Trophoblast cell (in vitro differentiated cells and primary cell): ENCODE results near the gene HIGD2B.
"Not testable (repeated sequence)": the region's sequence is repeated elsewhere in the genome, so short reads cannot be mapped to it uniquely, and the experiment has no call there.

Source experiments
- DNase-seq, 2 donors: peaks; one replicate each; pipeline ENCODE4 v3.0.0-alpha.2; 2016
- H2AFZ ChIP-seq: 2 replicates; pipeline ENCODE4 v1.6.1; 2013; ENCODE audit warnings: low read length, moderate library complexity, mild to moderate bottlenecking; ENCODE audit not compliant: insufficient read depth, poor library complexity
- H2AK5ac ChIP-seq: 2 replicates; pipeline ENCODE4 v1.6.1; 2013; ENCODE audit warnings: mild to moderate bottlenecking, low read length
- H2BK120ac ChIP-seq: 2 replicates; pipeline ENCODE4 v1.6.1; 2013; ENCODE audit warnings: low read length, mild to moderate bottlenecking, moderate library complexity; ENCODE audit not compliant: insufficient read depth, poor library complexity
- H2BK12ac ChIP-seq: 2 replicates; pipeline ENCODE4 v1.6.1; 2013; ENCODE audit warnings: mild to moderate bottlenecking, low read length, moderate library complexity
- H2BK5ac ChIP-seq: 2 replicates; pipeline ENCODE4 v1.6.1; 2013; ENCODE audit warnings: low read length, low read depth, moderate library complexity, mild to moderate bottlenecking; ENCODE audit not compliant: poor library complexity
- H3K14ac ChIP-seq: 2 replicates; pipeline ENCODE4 v1.6.1; 2013; ENCODE audit warnings: mild to moderate bottlenecking, low read length
- H3K18ac ChIP-seq: 2 replicates; pipeline ENCODE4 v1.6.1; 2013; ENCODE audit warnings: mild to moderate bottlenecking, low read length
- H3K23ac ChIP-seq: 2 replicates; pipeline ENCODE4 v1.6.1; 2013; ENCODE audit warnings: low read length
- H3K27ac ChIP-seq: 2 replicates; pipeline ENCODE4 v1.5.1; 2013; ENCODE audit warnings: low read depth, mild to moderate bottlenecking, inconsistent platforms, low read length, moderate library complexity
- H3K27me3 ChIP-seq: 2 replicates; pipeline ENCODE4 v1.6.1; 2013; ENCODE audit warnings: inconsistent platforms, mild to moderate bottlenecking, low read length, moderate library complexity; ENCODE audit not compliant: insufficient read depth
- H3K36me3 ChIP-seq, 2 experiments: 1 replicate in 1 of 2; 2 replicates in 1 of 2; pipeline ENCODE4 v1.6.1; 2013; ENCODE audit warnings: low read length in 2 of 2, mild to moderate bottlenecking in 2 of 2, moderate library complexity in 1 of 2; ENCODE audit not compliant: insufficient read depth in 2 of 2, control insufficient read depth in 1 of 2
- H3K4ac ChIP-seq: 2 replicates; pipeline ENCODE4 v1.6.1; 2013; ENCODE audit warnings: low read depth, mild to moderate bottlenecking, low read length, moderate library complexity
- H3K4me1 ChIP-seq, 2 experiments: 1 replicate in 1 of 2; 2 replicates in 1 of 2; pipeline ENCODE4 v1.6.1; 2013; ENCODE audit warnings: low read length in 2 of 2, mild to moderate bottlenecking in 2 of 2, moderate library complexity in 1 of 2; ENCODE audit not compliant: insufficient read depth in 2 of 2, control insufficient read depth in 1 of 2
- H3K4me2 ChIP-seq: 2 replicates; pipeline ENCODE4 v1.6.1; 2013; ENCODE audit warnings: inconsistent platforms, mild to moderate bottlenecking, low read length, moderate library complexity
- H3K4me3 ChIP-seq: 2 replicates; pipeline ENCODE4 v1.5.1; 2013; ENCODE audit warnings: mild to moderate bottlenecking, low read depth, low read length, inconsistent platforms
- H3K79me1 ChIP-seq: one replicate; pipeline ENCODE4 v1.6.1; 2013; ENCODE audit warnings: low read length
- H3K79me2 ChIP-seq: 2 replicates; pipeline ENCODE4 v1.6.1; 2013; ENCODE audit warnings: low read length, mild to moderate bottlenecking; ENCODE audit not compliant: control insufficient read depth, insufficient read depth, poor library complexity
- H3K9ac ChIP-seq: 2 replicates; pipeline ENCODE4 v1.6.1; 2013; ENCODE audit warnings: mild to moderate bottlenecking, low read length
- H3K9me3 ChIP-seq: 2 replicates; pipeline ENCODE4 v1.6.1; 2013; ENCODE audit warnings: low read depth, mild to moderate bottlenecking, control low read depth, inconsistent platforms, low read length; ENCODE audit not compliant: insufficient read depth
- H4K12ac ChIP-seq: 2 replicates; pipeline ENCODE4 v1.6.1; 2013; ENCODE audit warnings: low read depth, mild to moderate bottlenecking, low read length, moderate library complexity
- H4K8ac ChIP-seq: 2 replicates; pipeline ENCODE4 v1.6.1; 2013; ENCODE audit warnings: low read depth, mild to moderate bottlenecking, low read length, moderate library complexity
- H4K91ac ChIP-seq: one replicate; pipeline ENCODE4 v1.6.1; 2013; ENCODE audit warnings: low read depth, mild to moderate bottlenecking, low read length, moderate library complexity
- WGBS: extraction: QIAGEN DNeasy Blood & Tissue Kit; methylation state at CpG from one replicate; pipeline ENCODE4 v1.1.7; 2013; ENCODE audit warnings: missing lambda C conversion rate; ENCODE audit not compliant: insufficient read length, insufficient coverage; ENCODE audit errors: extremely low coverage; 5-methylcytosine and 5-hydroxymethylcytosine counted together

Gene HIGD2B

DNA sequence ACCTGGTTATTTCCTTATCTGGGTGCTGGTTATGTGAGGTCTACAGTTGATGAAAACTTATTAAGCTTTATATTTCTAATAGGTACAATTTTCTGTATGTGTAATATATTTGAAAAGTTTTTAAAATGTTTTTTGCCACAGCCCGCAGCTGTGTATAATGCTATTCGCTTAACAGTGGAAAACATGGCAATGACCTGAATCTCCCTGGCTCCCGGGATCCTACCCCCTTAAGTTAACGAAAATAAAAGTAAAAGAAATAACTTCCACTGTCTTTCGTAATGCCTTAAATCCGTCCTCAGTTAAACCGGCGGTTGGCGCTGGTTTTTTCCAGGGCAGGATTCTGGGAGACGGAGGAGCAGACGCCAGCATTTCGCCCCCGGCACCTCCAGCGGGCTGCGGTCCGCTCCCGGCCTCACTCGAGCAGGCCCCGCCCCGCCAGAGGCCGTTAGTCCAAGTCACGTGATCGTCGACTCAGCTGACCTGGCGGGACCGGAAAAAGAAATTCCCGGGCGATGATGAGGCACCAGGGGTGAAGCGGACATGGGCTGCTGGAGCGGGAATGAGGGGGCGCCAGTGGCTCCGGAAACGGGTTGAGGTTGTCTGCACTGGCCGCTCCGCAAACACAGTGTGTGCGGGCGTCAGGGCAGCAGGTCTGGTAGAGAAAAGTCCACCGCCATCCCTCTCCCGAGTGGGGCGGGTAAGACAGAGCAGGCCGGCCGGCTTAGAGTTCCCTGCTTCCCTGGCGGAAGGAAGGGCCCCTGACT, 49.3 kb downstream of the HIGD2B start:
- not testable (repeated sequence) for H3K23ac ChIP-seq, H3K79me1 ChIP-seq, H3K36me3 ChIP-seq, H2BK120ac ChIP-seq, H2BK5ac ChIP-seq, H3K4ac ChIP-seq, H3K9me3 ChIP-seq, H3K18ac ChIP-seq, H3K79me2 ChIP-seq, H2AFZ ChIP-seq, H3K4me1 ChIP-seq, H3K14ac ChIP-seq, H4K91ac ChIP-seq, H2BK12ac ChIP-seq, H2AK5ac ChIP-seq, H3K27ac ChIP-seq, H3K4me3 ChIP-seq, H3K9ac ChIP-seq, H3K27me3 ChIP-seq
- Histone ChIP-seq H4K8ac (peak overlapping the region; percentile 66), H4K12ac (peak overlapping the region; percentile 59), H3K4me2 (peak overlapping the region; percentile 51)
- no CpG with 5 or more reads among the region's 43 CpGs for WGBS
- DNase-seq: peak; percentile 62 to 77

DNA sequence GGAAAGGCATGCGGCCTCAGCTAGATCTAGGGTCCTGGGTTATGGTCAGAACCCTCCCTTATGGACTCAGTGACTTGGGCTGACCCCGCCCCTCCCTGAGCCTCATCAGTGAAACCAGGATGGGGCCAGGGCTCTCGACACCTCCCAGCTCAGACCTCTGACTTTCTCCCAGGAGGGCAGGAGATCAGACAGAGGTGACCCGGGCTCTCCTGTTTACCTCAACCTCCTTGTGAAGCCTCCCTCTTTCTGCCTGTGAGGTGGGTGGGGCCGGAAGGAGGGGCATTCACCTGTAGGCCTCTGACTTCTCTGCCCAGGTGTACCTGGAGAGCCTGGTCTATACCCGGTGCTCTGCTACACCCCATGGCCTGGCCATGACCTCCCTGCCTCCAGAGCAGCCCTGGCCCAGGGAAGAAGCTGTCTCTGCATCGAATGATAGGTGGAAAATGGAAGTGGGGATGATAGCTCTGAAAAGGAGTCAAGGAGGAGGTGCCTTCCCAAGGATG, 56.9 kb downstream of the HIGD2B start:
- not testable (repeated sequence) for H3K14ac ChIP-seq, H3K79me1 ChIP-seq, H3K4me3 ChIP-seq, H2BK5ac ChIP-seq, H3K9ac ChIP-seq, H2AFZ ChIP-seq, DNase-seq, H3K36me3 ChIP-seq, H3K27me3 ChIP-seq, H3K9me3 ChIP-seq, H3K23ac ChIP-seq, H4K91ac ChIP-seq, H3K4me1 ChIP-seq, H4K8ac ChIP-seq, H3K79me2 ChIP-seq, H4K12ac ChIP-seq, H3K4ac ChIP-seq, H2BK12ac ChIP-seq, H3K18ac ChIP-seq, H2AK5ac ChIP-seq, H3K27ac ChIP-seq, H3K4me2 ChIP-seq, H2BK120ac ChIP-seq
- no CpG with 5 or more reads among the region's 7 CpGs for WGBS

DNA sequence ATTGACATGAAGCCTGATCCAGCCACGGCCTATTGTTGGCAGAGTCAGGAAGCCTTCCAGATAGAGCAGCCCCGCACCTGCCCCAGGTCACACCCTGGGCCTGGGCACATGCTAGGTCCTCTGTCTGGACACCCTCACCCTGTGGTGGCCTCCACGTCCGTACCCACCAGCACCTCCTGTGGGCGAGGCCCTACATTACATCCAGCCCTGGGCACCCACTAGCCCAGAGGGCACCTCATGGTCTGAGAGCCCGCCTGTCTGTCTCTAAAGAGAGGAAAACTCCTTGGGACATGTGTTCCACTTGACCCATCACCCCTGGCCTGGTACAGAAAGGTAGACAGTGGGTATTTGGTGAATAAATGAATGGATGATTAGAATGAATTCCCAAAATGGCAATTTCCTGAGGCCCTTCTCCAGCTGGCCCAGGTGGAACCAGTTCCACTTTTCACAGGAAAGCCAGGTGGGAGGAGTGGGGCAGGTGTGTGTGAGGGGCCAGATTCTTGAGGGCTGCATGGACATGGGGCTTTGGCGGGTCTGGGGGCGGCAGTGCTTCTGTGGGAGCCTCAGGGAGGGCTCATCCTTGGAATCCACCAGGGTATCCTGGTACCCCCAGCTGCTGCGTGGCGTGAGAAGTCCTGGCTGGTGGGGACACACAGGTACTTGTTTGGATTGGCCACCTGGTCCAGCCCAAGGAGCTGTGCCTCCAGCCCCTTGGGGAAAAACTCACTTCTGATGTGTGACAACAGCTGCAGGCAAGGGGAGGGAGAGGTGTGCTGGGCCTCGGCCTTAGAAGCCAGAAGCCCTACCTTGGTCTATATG, 57.5 kb downstream of the HIGD2B start:
- not testable (repeated sequence) for H4K12ac ChIP-seq, H4K91ac ChIP-seq, H3K4ac ChIP-seq, H2AFZ ChIP-seq, H3K36me3 ChIP-seq, H3K9me3 ChIP-seq, H3K4me3 ChIP-seq, H3K79me1 ChIP-seq, H2BK5ac ChIP-seq, H2BK12ac ChIP-seq, H2BK120ac ChIP-seq, H3K23ac ChIP-seq, H3K4me2 ChIP-seq, H3K27ac ChIP-seq, H3K14ac ChIP-seq, H3K4me1 ChIP-seq, H3K18ac ChIP-seq, H3K9ac ChIP-seq, H4K8ac ChIP-seq, H3K79me2 ChIP-seq, H2AK5ac ChIP-seq, DNase-seq, H3K27me3 ChIP-seq
- no CpG with 5 or more reads among the region's 11 CpGs for WGBS

DNA sequence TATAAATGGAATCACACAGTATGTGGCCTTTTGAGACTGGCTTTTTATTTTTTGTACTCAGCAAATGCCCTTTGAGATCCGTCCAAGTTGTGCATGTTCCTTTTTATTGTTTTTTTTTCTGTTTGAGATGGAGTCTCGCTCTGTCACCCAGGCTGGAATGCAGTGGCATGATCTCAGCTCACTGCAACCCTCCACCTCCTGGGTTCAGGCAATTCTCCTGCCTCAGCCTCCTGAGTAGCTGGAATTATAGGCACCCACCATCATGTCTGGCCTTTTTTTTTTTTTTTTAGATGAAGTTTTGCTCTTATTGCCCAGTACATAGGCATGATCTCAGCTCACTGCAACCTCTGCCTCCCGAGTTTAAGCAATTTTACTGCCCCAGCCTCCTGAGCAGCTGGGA, 59.8 kb downstream of the HIGD2B start:
- not testable (repeated sequence) for H3K9ac ChIP-seq, H3K27ac ChIP-seq, H3K36me3 ChIP-seq, H3K14ac ChIP-seq, H2BK12ac ChIP-seq, H4K91ac ChIP-seq, H3K27me3 ChIP-seq, H3K4me2 ChIP-seq, H3K79me2 ChIP-seq, H3K4me1 ChIP-seq, H4K8ac ChIP-seq, H3K18ac ChIP-seq, H3K9me3 ChIP-seq, H3K4ac ChIP-seq, H2BK5ac ChIP-seq, H3K4me3 ChIP-seq, H4K12ac ChIP-seq, H3K79me1 ChIP-seq, DNase-seq, H2AFZ ChIP-seq, H2BK120ac ChIP-seq, H2AK5ac ChIP-seq, H3K23ac ChIP-seq
- WGBS: no CpG with 5 or more reads among the region's 3 CpGs
